Upper lobe of right lung (tissue), 1 donor: ENCODE data around the gene TXNL1. TPM values are rescaled to one million over a fixed set of nuclear protein-coding genes. Genes with fewer than 3 reads are reported as not detected.

ENCODE experiments used
- ATAC-seq: fragments of 200-7000 bp; cut with Tn5 transposase; one replicate; pipeline ENCODE4 v1.9.1; 2020; ENCODE audit warnings: mild to moderate bottlenecking, moderate library complexity
- DNase-seq: peaks from one replicate; pipeline ENCODE4 v3.0.0-alpha.2; 2020
- H3K27ac ChIP-seq: fragments of 200-600 bp; one replicate; pipeline ENCODE4 v1.8.0; 2022
- H3K27me3 ChIP-seq: fragments of 200-600 bp; one replicate; pipeline ENCODE4 v1.8.0; 2022; ENCODE audit warnings: mild to moderate bottlenecking
- H3K36me3 ChIP-seq: fragments of 200-600 bp; one replicate; pipeline ENCODE4 v1.8.0; 2022
- H3K4me1 ChIP-seq: fragments of 200-600 bp; one replicate; pipeline ENCODE4 v1.8.0; 2022
- H3K4me3 ChIP-seq: fragments of 200-600 bp; one replicate; pipeline ENCODE4 v1.8.0; 2022; ENCODE audit warnings: mild to moderate bottlenecking
- H3K9me3 ChIP-seq: fragments of 200-600 bp; one replicate; pipeline ENCODE4 v1.8.0; 2022
- CTCF ChIP-seq: fragments of 200-600 bp; IDR thresholded peaks from one replicate; pipeline ENCODE4 v1.8.0; 2022; ENCODE audit warnings: antibody characterized with exemption
- intact Hi-C: fragments of 100-400 bp; cut with DNase I; formaldehyde crosslinking; loops from one replicate; pipeline ENCODE4 v1.11.0; 2022
- total RNA-seq: library from RNA; stranded (reverse); fragmentation: NEBNext Ultra II Directional; extraction: Animal tissue kit (Norgen Biotek cat#: 25700); gene quantifications from one replicate; pipeline ENCODE4 v1.2.1, GENCODE V29; 2021
- donor health status: DM: no; HTN: yes; CAD: no; lungs with severe emphysema.

Gene TXNL1
- total RNA-seq, 1 donor from 2014 or later, result 56.4 TPM

GRCh38 chr18:56649996-56650395, 11.6 kb upstream of the TXNL1 start:
- H3K4me1 ChIP-seq, result peaks cover 21% of the 10 kb centered on the region
- intact Hi-C loops, result no loop called here
- TF ChIP-seq CTCF, result no peak
- no peak for DNase-seq
- ATAC-seq, result no peak
- no peak overlapping the region for H3K4me3 ChIP-seq
- no peaks in the 10 kb centered on the region for H3K36me3 ChIP-seq
- H3K9me3 ChIP-seq, result no peaks in the 10 kb centered on the region
- H3K27me3 ChIP-seq, result no peaks in the 10 kb centered on the region
- H3K27ac ChIP-seq, result peak overlapping the region; percentile 81

GRCh38 chr18:56647951-56648893, 9.8 kb upstream of the TXNL1 start:
- Histone ChIP-seq H3K9me3 (no peaks in the 10 kb centered on the region), H3K4me3 (no peak overlapping the region), H3K36me3 (no peaks in the 10 kb centered on the region), H3K27me3 (no peaks in the 10 kb centered on the region), H3K27ac (no peak overlapping the region), H3K4me1 (peaks cover 21% of the 10 kb centered on the region)
- no peak for TF ChIP-seq CTCF
- DNase-seq (no peak), ATAC-seq (no peak)
- intact Hi-C loops, result no loop called here

GRCh38 chr18:56647071-56647470, 8.7 kb upstream of the TXNL1 start:
- DNase-seq (no peak), ATAC-seq (no peak)
- intact Hi-C loops, result no loop called here
- Histone ChIP-seq H3K27ac (no peak overlapping the region), H3K36me3 (no peaks in the 10 kb centered on the region), H3K9me3 (no peaks in the 10 kb centered on the region), H3K4me1 (peaks cover 10% of the 10 kb centered on the region), H3K27me3 (no peaks in the 10 kb centered on the region), H3K4me3 (no peak overlapping the region)
- TF ChIP-seq CTCF, result no peak

GRCh38 chr18:56645415-56646016, 7.1 kb upstream of the TXNL1 start:
- Histone ChIP-seq H3K4me1 (peaks cover 4% of the 10 kb centered on the region), H3K4me3 (no peak overlapping the region), H3K36me3 (no peaks in the 10 kb centered on the region), H3K27me3 (no peaks in the 10 kb centered on the region), H3K9me3 (no peaks in the 10 kb centered on the region), H3K27ac (no peak overlapping the region)
- intact Hi-C loops, result no loop called here
- no peak for ATAC-seq
- TF ChIP-seq CTCF, result peak; percentile 48
- no peak for DNase-seq

- Histone ChIP-seq H3K36me3 (no peaks in the 10 kb centered on the region), H3K4me1 (no peaks in the 10 kb centered on the region), H3K4me3 (no peak overlapping the region), H3K27me3 (no peaks in the 10 kb centered on the region), H3K9me3 (no peaks in the 10 kb centered on the region), H3K27ac (no peak overlapping the region)
- intact Hi-C loops, result no loop called here
- ATAC-seq (no peak), DNase-seq (no peak)
- TF ChIP-seq CTCF, result no peak
Measured at GRCh38 chr18:56643381-56643780, 5.0 kb upstream of the TXNL1 start.
